Kidney (tissue), 14 donors: ENCODE data around the gene DCBLD2. TPM values are rescaled to one million over a fixed set of nuclear protein-coding genes. Genes with fewer than 3 reads are reported as not detected.
"Not testable (repeated sequence)": the region's sequence is repeated elsewhere in the genome, so short reads cannot be mapped to it uniquely, and the experiment has no call there.

Experiments
- DNase-seq, 5 donors: peaks; one replicate each; pipeline ENCODE4 v3.0.0-alpha.2; 2013 to 2020
- FAIRE-seq: peaks from 2 replicates; lab custom pipeline; 2012; peaks lifted over from hg19 to GRCh38; lab: Jason Lieb, UNC
- H3K27ac ChIP-seq, 2 donors: one replicate each; pipeline ENCODE4 v1.7.0; 2013; ENCODE audit warnings: low read depth in 2 of 2, low read length in 2 of 2, inconsistent platforms in 1 of 2
- H3K27me3 ChIP-seq: one replicate; pipeline ENCODE4 v1.7.1; 2013; ENCODE audit warnings: low read length, inconsistent platforms; ENCODE audit not compliant: control insufficient read depth, insufficient read depth
- H3K36me3 ChIP-seq, 3 donors: one replicate each; pipeline versions ENCODE4 v1.7.0 to v1.7.1; 2013; ENCODE audit warnings: low read length in 3 of 3, control low read depth in 1 of 3, inconsistent platforms in 1 of 3; ENCODE audit not compliant: insufficient read depth in 3 of 3, control insufficient read depth in 2 of 3
- H3K4me1 ChIP-seq, 3 donors: one replicate each; pipeline versions ENCODE4 v1.7.0 to v1.7.1; 2013; ENCODE audit warnings: low read length in 3 of 3, inconsistent platforms in 1 of 3, low read depth in 1 of 3; ENCODE audit not compliant: control insufficient read depth in 2 of 3, insufficient read depth in 2 of 3
- H3K4me3 ChIP-seq, 3 donors: one replicate each; pipeline versions ENCODE4 v1.7.0 to v1.8.1; 2013; ENCODE audit warnings: low read length in 3 of 3, control low read depth in 1 of 3, inconsistent platforms in 1 of 3
- H3K9ac ChIP-seq, 3 donors: one replicate each; pipeline versions ENCODE4 v1.7.0 to v1.7.1; 2013; ENCODE audit warnings: low read length in 3 of 3, control low read depth in 1 of 3, inconsistent platforms in 1 of 3
- H3K9me3 ChIP-seq, 3 donors: one replicate each; pipeline versions ENCODE4 v1.7.0 to v1.7.1; 2013; ENCODE audit warnings: low read length in 3 of 3, control low read depth in 1 of 3, inconsistent platforms in 1 of 3; ENCODE audit not compliant: control insufficient read depth in 2 of 3, insufficient read depth in 1 of 3
- CTCF ChIP-seq: IDR thresholded peaks from 3 replicates; pipeline ENCODE4 v1.5.1; 2012; ENCODE audit warnings: mild to moderate bottlenecking, moderate library complexity, borderline replicate concordance; ENCODE audit not compliant: insufficient read depth; ENCODE audit errors: extremely low read depth
- intact Hi-C: fragments of 100-400 bp; cut with DNase I; formaldehyde crosslinking; loops from one replicate; pipeline ENCODE4 v1.11.1; 2022
- polyA plus RNA-seq: library from polyadenylated mRNA; stranded (reverse); fragments of 350-450 nt; fragmentation: Illumina TruSeq; extraction: RNeasy Lipid Tissue Mini Kit (QIAGEN cat#74804); gene quantifications from one replicate; pipeline ENCODE4 v1.2.3, GENCODE V29; 2014; ENCODE audit warnings: low read depth, low replicate concordance; ENCODE audit not compliant: insufficient read depth
- total RNA-seq: library from RNA; stranded (reverse); fragmentation: NEBNext Ultra II Directional; extraction: Animal tissue kit (Norgen Biotek cat#: 25700); gene quantifications from one replicate; pipeline ENCODE4 v1.2.1, GENCODE V29; 2021
- donor health status: control.
- donor health status: control.
- donor health status: control.
- donor health status: control.
- donor health status: control.
- donor health status: DM: yes; HTN: yes; CAD: no.
- donor health status: Normal renal cell carcinoma (clear cell type).

Gene DCBLD2
- total and polyA plus RNA-seq, 2 donors from 2014 or later: 8.0 to 39.3 TPM

- intact Hi-C loops: no loop called here
- H3K9me3 ChIP-seq: peaks cover 0 to 2% (median 0%) of the 10 kb centered on the region in 3 donors
- peaks cover 0 to 4% (median 0%) of the 10 kb centered on the region in 3 donors for H3K36me3 ChIP-seq
- TF ChIP-seq CTCF: no peak
- no peak overlapping the region for H3K4me3 ChIP-seq
- no peak for DNase-seq
- H3K9ac ChIP-seq: no peak overlapping the region
- no peaks in the 10 kb centered on the region for H3K4me1 ChIP-seq
- H3K27me3 ChIP-seq: no peaks in the 10 kb centered on the region
- no peak overlapping the region for H3K27ac ChIP-seq
- no peak for FAIRE-seq
Measured at GRCh38 chr3:98843266-98843959, 58.1 kb downstream of the DCBLD2 start.

DNA sequence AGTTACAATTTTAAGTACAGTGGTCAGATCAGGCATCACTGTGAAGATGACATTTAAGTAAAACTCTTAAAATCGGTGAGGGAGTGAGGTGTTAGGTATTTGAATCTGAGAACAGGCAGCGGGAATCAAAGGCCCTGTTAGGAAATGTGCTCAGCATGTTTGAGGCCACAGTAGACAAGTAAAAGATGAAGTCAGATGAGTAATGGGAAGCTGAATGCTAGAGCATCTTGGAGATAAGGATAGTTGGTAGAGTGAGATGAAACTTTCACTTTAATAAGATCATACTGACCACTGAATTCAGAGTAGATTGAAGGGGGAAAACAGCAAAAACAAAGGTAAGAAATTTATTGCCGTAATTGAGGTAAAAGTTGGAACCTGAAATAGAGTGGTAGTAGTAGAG, 61.6 kb downstream of the DCBLD2 start:
- intact Hi-C loops: no loop called here
- TF ChIP-seq CTCF: no peak
- Histone ChIP-seq H3K27me3 (no peaks in the 10 kb centered on the region), H3K9me3 (no peaks in the 10 kb centered on the region), H3K27ac (no peak overlapping the region), H3K9ac (no peak overlapping the region), H3K36me3 (no peaks in the 10 kb centered on the region), H3K4me3 (no peak overlapping the region), H3K4me1 (no peaks in the 10 kb centered on the region)
- DNase-seq (no peak), FAIRE-seq (no peak)

GRCh38 chr3:98831060-98831459, 70.4 kb downstream of the DCBLD2 start:
- H3K27ac ChIP-seq, H3K4me3 ChIP-seq, intact Hi-C loops, FAIRE-seq, H3K9ac ChIP-seq, H3K27me3 ChIP-seq, H3K4me1 ChIP-seq, H3K9me3 ChIP-seq, DNase-seq, H3K36me3 ChIP-seq: not testable (repeated sequence)

DNA sequence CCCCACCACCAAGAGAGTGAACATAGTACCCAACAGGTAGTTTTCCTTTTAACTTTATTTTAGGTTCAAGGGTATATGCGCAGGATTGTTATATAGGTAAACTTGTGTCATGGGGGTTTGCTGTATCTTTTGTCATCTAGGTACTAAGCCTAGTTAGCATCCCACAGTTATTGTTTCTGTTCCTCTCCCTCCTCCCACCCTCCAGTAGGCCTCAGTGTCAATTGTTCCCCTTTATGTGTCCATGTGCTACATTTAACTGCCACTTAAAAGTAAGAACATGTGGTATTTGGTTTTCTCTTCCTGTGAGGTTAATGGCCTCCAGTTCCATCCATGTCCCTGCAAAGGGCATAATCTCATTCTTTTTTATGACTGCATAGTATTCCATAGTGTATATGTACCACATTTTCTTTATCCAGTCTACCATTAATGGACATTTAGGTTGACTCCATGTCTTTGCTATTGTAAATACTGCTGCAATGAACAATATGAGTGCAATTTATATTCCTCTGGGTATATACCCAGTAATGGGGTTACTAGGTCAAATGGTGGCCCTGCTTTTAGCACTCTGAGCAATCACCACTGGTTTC, 72.2 kb downstream of the DCBLD2 start:
- Histone ChIP-seq H3K27ac (no peak overlapping the region), H3K9me3 (peaks cover 0 to 5% (median 0%) of the 10 kb centered on the region in 3 donors), H3K4me1 (no peaks in the 10 kb centered on the region), H3K36me3 (no peaks in the 10 kb centered on the region), H3K4me3 (no peak overlapping the region), H3K27me3 (no peaks in the 10 kb centered on the region), H3K9ac (no peak overlapping the region)
- no peak for FAIRE-seq
- intact Hi-C loops: no loop called here
- TF ChIP-seq CTCF: no peak
- DNase-seq: no peak
